Stimulated activated CD4-positive, alpha-beta T cell treated with anti-CD3 and anti-CD28 coated beads, Interleukin-1b, Interleukin-23, amount 100 ng/mL, for 48 hours (primary cell): ENCODE data around the gene CTNNA2.

Source experiments
- DNase-seq: peaks from one replicate; pipeline ENCODE4 v3.0.0-alpha.2; 2020

The CTNNA2 gene

GRCh38 chr2:79512442-79513401, at the start of gene CTNNA2:
TSS of gene CTNNA2 (plus strand) at chr2:79513051.
- DNase-seq = peak; percentile 21

DNA sequence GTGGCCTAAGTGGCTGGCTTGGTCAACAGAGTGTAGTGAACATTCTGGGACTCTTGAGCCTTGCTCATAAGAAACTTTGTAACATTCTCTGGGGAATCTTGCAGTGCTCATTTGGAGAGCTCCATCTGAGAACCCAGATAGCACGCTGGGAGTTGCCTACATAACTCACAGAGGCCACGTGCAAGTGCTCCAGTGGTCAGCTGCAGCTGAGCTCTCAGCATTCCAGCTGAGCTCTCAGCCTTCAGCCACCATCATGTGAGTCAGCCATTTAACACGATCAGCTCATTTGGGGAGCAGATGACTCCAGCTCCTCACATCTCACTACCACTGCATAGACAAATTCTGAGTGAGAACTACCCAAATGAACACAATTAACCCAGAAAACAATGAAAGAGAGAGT, 25.5 kb upstream of the CTNNA2 start:
- DNase-seq = no peak

DNA sequence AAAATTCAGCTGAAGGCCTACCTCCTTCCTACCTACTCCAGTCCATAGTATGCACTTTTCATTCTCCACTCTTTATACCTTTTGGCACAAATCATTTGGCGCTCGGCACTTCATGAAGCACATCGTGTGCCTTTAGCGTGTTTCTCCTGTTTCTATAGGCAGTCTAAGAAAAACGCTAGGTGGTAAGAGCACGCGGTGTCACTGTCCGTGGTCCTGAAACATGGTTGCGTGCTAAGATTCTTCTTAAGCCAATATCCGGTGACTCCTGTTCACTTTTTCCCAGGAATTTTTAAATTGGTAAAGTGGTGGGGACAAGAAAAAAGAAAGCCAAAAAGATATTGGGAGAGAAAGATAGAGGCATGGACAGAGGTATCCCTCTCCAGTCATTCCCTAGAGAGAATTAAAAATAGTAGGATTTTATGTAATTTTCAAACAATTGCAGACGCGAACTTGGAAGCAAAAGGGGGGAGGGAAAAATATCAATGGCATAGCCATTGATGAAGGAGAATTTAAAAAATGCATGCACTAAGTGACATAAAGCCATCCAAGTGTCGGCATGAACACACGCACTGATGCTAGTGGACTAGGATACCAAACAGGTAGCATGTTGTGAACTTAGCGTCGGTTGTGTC, 1.4 kb upstream of the CTNNA2 start:
- DNase-seq = no peak

DNA sequence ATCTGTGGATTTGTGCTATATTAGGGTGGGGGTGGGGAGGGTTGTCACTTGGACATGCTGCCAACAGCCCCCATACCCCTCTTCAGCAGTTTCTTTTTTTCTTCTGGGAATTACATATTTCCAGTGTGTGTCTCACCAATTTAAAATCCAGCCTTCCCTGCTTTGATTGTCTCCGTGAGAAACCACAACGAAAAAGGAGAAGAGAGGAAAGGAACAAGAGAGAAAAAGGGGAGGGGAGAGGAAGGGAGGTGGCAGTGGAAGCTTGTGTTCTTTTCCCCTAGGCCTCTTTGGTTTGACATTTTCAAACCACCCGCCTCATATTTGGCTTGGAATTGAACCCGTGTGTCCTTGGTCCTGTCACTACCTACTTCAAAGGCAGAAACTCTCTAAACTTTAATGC, 860 bp downstream of the CTNNA2 start:
- no peak for DNase-seq

DNA sequence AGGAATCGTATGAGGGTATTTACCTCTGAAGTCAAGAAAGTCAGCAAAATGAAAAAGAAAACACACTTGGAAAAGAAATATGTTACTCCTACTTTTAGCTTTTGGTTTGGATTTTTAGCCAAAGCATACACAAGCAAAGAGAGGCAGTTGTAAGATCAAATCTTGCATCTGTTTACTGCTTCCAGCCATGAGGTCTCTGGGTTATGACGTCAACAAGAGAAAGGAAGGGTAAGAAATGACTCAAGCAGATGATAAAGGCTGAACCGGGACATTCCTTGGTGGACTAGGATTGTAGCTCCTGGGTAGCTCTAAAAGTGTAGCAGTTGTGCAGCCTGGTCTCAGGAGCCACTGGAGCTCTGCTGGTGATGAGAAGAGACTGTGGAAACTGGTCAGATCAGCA, 16.8 kb downstream of the CTNNA2 start:
- no peak for DNase-seq

- no peak for DNase-seq
Observed at GRCh38 chr2:79530443-79530842, 17.6 kb downstream of the CTNNA2 start.

DNA sequence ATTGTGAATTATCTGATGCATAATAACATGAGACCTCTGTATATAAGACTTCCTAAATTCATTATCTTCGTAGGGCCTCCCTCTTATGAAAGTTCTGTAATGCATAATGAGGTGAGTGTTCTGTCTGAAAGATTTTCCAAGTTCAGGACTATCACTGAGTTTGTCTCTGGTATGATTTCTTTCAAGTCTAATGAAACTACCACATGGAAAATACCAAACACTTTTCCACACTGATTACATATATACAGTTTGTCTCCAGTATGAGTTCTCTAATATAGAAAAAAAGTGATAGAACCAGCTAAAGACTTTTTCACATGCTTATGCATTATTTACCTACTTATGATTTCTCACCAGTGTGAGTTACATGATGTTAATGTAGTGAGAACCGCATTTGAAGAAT, 34.7 kb downstream of the CTNNA2 start:
- DNase-seq = no peak

DNA sequence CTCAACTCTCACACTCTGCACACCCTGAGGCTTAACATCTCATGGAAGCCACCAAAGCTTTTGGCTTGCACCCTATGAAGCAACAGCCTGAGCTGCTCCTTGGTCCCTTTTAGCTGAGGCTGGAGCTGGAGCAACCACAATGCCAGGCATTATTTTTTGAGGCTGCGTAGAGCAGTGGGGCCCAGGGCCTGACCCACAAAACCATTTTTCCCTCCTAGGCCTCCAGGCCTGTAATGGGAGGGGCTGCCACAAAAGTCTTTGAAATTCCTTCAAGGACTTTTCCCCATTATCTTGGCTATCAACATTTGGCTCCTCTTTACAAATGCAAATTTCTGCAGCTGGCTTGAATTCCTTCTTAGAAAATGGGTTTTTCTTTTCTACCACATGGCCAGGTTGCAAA, 39.8 kb downstream of the CTNNA2 start:
- no peak for DNase-seq

- no peak for DNase-seq
Observed at GRCh38 chr2:79554899-79555298, 42.0 kb downstream of the CTNNA2 start.

GRCh38 chr2:79564065-79564464, 51.2 kb downstream of the CTNNA2 start:
- DNase-seq = no peak

- no peak for DNase-seq
Observed at GRCh38 chr2:79569048-79569447, 56.2 kb downstream of the CTNNA2 start.

DNA sequence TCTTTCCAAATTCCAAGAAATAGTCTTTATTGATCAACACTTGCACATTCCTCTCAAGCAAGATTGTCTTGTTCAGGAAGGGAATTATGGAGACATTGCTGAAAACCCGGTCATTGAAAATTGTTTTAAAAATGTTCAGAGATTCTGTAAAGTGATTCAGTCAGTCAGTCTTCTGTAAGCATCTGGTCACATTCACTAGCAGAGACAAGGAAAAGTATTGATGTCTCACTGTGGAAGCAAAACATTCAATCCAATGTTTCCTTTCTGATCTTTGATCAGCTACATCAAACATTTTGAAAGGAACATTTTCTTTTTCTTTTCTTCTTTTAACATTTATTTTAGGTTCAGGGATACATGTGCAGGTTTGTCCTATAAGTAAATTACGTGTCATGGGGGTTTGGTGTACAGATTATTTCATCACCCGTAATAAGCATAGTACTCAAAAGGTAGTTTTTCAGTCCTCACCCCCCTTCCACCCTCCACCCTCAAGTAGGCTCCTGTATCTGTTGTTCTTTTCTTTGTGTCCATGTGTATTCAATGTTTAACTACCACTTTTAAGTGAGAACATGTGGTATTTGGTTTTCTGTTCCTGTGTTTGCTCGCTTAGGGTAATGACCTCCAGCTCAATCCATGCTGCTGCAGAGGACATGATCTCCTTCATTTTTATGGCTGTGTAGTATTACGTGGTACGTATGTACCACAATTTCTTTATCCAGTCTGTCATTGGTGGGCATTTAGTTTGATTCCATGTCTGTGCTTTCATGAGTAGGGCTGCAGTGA, 61.2 kb downstream of the CTNNA2 start:
- no peak for DNase-seq

DNA sequence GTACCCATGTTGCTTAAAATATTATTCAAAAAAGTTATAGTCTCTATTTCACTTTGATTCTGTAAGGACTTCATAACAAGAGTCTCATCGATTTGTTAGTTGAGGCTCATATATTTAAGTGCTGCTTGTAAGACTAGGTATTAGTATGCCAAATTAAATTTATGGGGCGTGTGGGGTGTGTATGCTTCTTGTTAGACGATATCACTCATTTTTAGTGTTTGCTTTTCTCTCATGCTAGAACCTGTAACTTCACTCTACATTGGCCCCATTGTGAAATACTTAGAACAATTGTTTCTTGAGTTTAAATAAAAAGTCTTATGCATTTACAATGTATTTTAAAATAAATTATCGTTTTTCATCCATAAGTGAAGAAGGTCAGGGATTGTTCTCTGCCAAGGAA, 63.6 kb downstream of the CTNNA2 start:
- no peak for DNase-seq

DNA sequence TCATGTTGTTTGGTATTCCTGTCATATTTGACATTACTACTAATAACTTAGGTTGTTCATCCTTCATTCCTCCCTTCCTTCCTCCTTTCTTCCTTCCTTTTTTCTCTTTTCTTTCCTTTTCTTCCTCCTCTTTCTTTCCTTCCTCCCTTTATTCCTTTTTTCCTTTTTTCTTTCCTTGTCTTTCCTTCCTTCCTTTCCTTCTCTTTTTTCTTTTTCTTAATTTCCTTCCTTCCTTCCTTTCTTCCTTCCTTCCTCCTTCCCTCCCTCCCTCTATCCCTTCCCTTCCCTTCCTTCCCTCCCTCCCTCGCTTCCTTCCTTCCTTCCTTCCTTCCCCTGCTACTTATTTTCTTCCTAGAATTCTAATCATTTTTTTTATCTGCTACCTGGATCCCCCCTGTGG, 66.1 kb downstream of the CTNNA2 start:
- DNase-seq = no peak

- no peak for DNase-seq
Observed at GRCh38 chr2:79580175-79580574, 67.3 kb downstream of the CTNNA2 start.

GRCh38 chr2:79585701-79586433, 73.0 kb downstream of the CTNNA2 start:
- DNase-seq = no peak

DNA sequence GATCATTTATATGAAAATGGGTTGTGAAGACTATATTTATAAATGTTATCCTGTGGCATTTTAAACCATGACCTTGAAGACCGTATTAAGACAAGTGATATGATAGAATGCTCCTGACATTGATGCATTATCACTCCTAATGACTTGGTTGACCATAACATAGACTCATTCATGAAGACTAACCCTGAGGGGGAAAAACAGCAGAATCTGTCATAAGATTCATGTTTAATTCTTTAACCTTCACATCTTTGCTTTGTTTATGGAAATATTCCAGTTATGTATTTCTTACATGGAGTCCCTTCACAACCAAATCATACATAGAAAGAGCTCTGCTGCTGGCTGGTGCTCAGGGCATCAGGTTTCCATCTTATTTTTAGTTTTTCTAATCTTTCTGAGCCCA, 78.4 kb downstream of the CTNNA2 start:
- DNase-seq = no peak

- DNase-seq = no peak
Observed at GRCh38 chr2:79593237-79593867, 80.5 kb downstream of the CTNNA2 start.

DNA sequence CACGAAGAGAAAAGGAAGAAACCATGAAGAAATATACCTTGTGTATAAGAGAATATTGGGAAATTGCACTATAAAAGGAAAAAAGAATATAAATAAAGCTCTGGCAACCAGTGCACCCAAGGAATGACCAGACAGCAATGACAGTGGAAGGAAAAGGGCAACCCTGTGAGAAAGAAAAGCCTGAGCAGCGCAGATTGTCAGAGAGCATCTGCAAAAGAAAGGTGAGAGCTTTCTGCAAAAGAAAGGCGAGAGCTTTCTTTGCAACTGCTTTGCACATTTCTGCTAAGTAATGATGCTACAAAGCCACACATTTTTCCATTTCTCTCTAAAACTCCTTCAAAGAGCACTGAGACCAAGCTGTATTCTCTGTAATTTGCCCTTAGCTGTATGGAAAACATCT, 83.6 kb downstream of the CTNNA2 start:
- no peak for DNase-seq

- DNase-seq = no peak
Observed at GRCh38 chr2:79604748-79605147, 91.9 kb downstream of the CTNNA2 start.

DNA sequence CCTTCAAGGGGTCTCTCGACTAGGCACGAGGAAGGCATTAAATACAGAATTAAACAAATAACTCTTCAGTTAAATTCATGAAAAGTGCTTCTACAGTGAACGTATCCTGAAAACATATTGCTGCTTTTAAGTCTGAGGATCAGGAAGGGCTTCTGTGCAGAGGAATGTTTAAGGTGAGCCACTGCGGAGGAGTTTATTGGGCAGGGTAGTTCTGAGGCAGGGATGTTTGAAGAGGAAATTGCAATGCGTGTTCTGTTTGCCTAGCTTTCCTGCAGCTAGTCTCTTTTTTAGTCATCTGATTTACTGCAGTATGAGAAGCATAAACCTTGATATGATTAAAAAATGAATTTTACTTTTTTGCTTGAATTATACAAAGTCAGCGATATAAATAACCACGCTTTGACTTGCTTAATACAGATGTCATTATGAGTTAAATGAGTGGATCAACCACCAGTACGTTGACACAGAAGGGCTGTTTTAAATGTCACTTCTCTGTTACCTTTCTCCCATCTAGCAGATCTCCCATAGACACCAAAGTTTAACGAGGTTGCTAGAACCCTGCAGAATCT, 98.7 kb downstream of the CTNNA2 start:
- DNase-seq = no peak

DNA sequence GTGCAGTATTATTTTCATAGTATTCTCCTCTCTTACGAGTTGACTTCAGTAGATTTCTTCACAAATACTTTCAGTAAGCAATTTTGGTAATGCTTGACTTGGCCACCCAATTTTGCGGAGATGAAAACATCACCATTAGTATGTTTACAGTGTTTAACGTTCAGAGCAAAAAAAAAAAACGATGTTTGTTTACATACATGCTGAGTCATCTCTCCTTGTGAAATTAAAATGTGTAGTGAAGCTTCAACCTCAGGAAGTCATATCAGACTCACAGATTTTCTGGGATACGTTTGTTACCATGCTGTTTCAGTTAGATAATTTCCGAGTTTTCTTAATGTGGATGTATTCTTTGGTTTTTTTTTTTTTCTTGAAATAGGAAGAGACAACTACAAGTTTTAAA, 100.1 kb downstream of the CTNNA2 start:
- no peak for DNase-seq
